Measurements from ENCODE around the gene MOB3B. TPM values are rescaled to one million over a fixed set of nuclear protein-coding genes. Genes with fewer than 3 reads are reported as not detected.

The MOB3B gene
- polyA plus RNA-seq, 1 experiment, result 0.38 TPM

GRCh38 chr9:27542508-27542907 is 12.9 kb upstream of the MOB3B start:
- H3K9me3 ChIP-seq (ENCODE audit: control insufficient read depth, insufficient read depth, low read length), result no peaks in the 10 kb centered on the region
- H3K4me3 ChIP-seq (ENCODE audit: low read depth, low read length), result no peak overlapping the region
- DNase-seq (ENCODE audit: low read depth, low spot score), result no peak
- POLR2A ChIA-PET, result no interaction called here
- CTCF ChIA-PET, result interaction anchor here (0.8 to 12.8 kb wide), 3 partner anchors 13 to 210 kb away, joined by 3 to 211 read pairs (median 9); partner anchors contain the start of gene MOB3B
- H3K27me3 ChIP-seq (ENCODE audit: control insufficient read depth, insufficient read depth, low read length), result no peaks in the 10 kb centered on the region
- no peak overlapping the region for H3K27ac ChIP-seq (ENCODE audit: low read depth, low read length)
- no peak for TF ChIP-seq CTCF (IDR thresholded peaks at IDR 0.05; ENCODE audit: low read depth, low read length)

GRCh38 chr9:27541740-27542139 is 12.1 kb upstream of the MOB3B start:
- TF ChIP-seq CTCF (IDR thresholded peaks at IDR 0.05; ENCODE audit: low read depth, low read length), result no peak
- no peak for DNase-seq (ENCODE audit: low read depth, low spot score)
- CTCF ChIA-PET, result interaction anchor here (1.3 to 12.8 kb wide), 2 partner anchors 12 to 209 kb away, joined by 9 to 211 read pairs; partner anchors contain the start of gene MOB3B
- Histone ChIP-seq H3K27ac (ENCODE audit: low read depth, low read length) (no peak overlapping the region), H3K4me3 (ENCODE audit: low read depth, low read length) (no peak overlapping the region), H3K9me3 (ENCODE audit: control insufficient read depth, insufficient read depth, low read length) (no peaks in the 10 kb centered on the region), H3K27me3 (ENCODE audit: control insufficient read depth, insufficient read depth, low read length) (no peaks in the 10 kb centered on the region)
- POLR2A ChIA-PET, result no interaction called here

- POLR2A ChIA-PET, result interaction anchor here (0.6 kb wide), 1 partner anchor 8 kb away, joined by 4 read pairs; no protein-coding TSS in a partner anchor
- Histone ChIP-seq H3K9me3 (ENCODE audit: control insufficient read depth, insufficient read depth, low read length) (no peaks in the 10 kb centered on the region), H3K27me3 (ENCODE audit: control insufficient read depth, insufficient read depth, low read length) (no peaks in the 10 kb centered on the region), H3K27ac (ENCODE audit: low read depth, low read length) (peak overlapping the region; percentile 80), H3K4me3 (ENCODE audit: low read depth, low read length) (no peak overlapping the region)
- no peak for TF ChIP-seq CTCF (IDR thresholded peaks at IDR 0.05; ENCODE audit: low read depth, low read length)
- CTCF ChIA-PET, result interaction anchor here (12.8 kb wide), 1 partner anchor 208 kb away, joined by 211 read pairs; no protein-coding TSS in a partner anchor
- DNase-seq (ENCODE audit: low read depth, low spot score), result no peak
Observed at GRCh38 chr9:27540502-27540901, 10.9 kb upstream of the MOB3B start.

- H3K27ac ChIP-seq (ENCODE audit: low read depth, low read length), result peak overlapping the region; percentile 80
- TF ChIP-seq CTCF (IDR thresholded peaks at IDR 0.05; ENCODE audit: low read depth, low read length), result no peak
- CTCF ChIA-PET, result interaction anchor here (0.7 to 12.8 kb wide), 4 partner anchors 8 to 207 kb away, joined by 3 to 211 read pairs (median 10); partner anchors contain the start of gene MOB3B
Observed at GRCh38 chr9:27539479-27540441, 10.1 kb upstream of the MOB3B start.

GRCh38 chr9:27538647-27539046 is 9.0 kb upstream of the MOB3B start:
- CTCF ChIA-PET, result interaction anchor here (1.3 to 12.8 kb wide), 3 partner anchors 9 to 206 kb away, joined by 3 to 211 read pairs (median 15); partner anchors contain the start of gene MOB3B
- Histone ChIP-seq H3K4me3 (ENCODE audit: low read depth, low read length) (no peak overlapping the region), H3K27me3 (ENCODE audit: control insufficient read depth, insufficient read depth, low read length) (peaks cover 3% of the 10 kb centered on the region), H3K9me3 (ENCODE audit: control insufficient read depth, insufficient read depth, low read length) (no peaks in the 10 kb centered on the region), H3K27ac (ENCODE audit: low read depth, low read length) (no peak overlapping the region)
- no peak for TF ChIP-seq CTCF (IDR thresholded peaks at IDR 0.05; ENCODE audit: low read depth, low read length)
- POLR2A ChIA-PET, result no interaction called here
- DNase-seq (ENCODE audit: low read depth, low spot score), result no peak

More at GRCh38 chr9:27539479-27540441, 10.1 kb upstream of the MOB3B start:
- no peaks in the 10 kb centered on the region for H3K9me3 ChIP-seq (ENCODE audit: control insufficient read depth, insufficient read depth, low read length)
- POLR2A ChIA-PET, result interaction anchor here (0.6 kb wide), 1 partner anchor 9 kb away, joined by 4 read pairs; no protein-coding TSS in a partner anchor
- H3K27me3 ChIP-seq (ENCODE audit: control insufficient read depth, insufficient read depth, low read length), result no peaks in the 10 kb centered on the region
- peak; percentile 51 for DNase-seq (ENCODE audit: low read depth, low spot score)
- no peak overlapping the region for H3K4me3 ChIP-seq (ENCODE audit: low read depth, low read length)
